Psoas muscle (tissue), 8 donors: ENCODE measurements around the gene SLC35E4. TPM values are rescaled to one million over a fixed set of nuclear protein-coding genes. Genes with fewer than 3 reads are reported as not detected.

Source experiments
- ATAC-seq, 4 donors: fragments of 200-7000 bp; cut with Tn5 transposase; one replicate each; pipeline ENCODE4 v1.9.1; 2020; ENCODE audit warnings: moderate library complexity in 3 of 4, mild to moderate bottlenecking in 2 of 4
- DNase-seq, 2 donors: peaks; one replicate each; pipeline ENCODE4 v3.0.0-alpha.2; 2020
- H3K27ac ChIP-seq: fragments of 200-600 bp; one replicate; pipeline ENCODE4 v1.8.0; 2022
- H3K27me3 ChIP-seq, 3 donors: fragments of 200-600 bp in 1 of 3; one replicate each; pipeline versions ENCODE4 v1.6.1 to v1.8.0; 2013 to 2022; ENCODE audit warnings: low read length in 2 of 3, mild to moderate bottlenecking in 2 of 3, moderate library complexity in 1 of 3; ENCODE audit not compliant: insufficient read depth in 3 of 3
- H3K36me3 ChIP-seq, 2 donors: fragments of 200-600 bp in 1 of 2; one replicate each; pipeline versions ENCODE4 v1.6.1 to v1.8.0; 2013 to 2022; ENCODE audit warnings: low read depth in 1 of 2, mild to moderate bottlenecking in 1 of 2, moderate library complexity in 1 of 2; ENCODE audit not compliant: insufficient read depth in 1 of 2
- H3K4me1 ChIP-seq: fragments of 200-600 bp; one replicate; pipeline ENCODE4 v1.8.0; 2022
- H3K4me3 ChIP-seq: fragments of 200-600 bp; one replicate; pipeline ENCODE4 v1.8.0; 2022; ENCODE audit warnings: mild to moderate bottlenecking
- H3K9me3 ChIP-seq: fragments of 200-600 bp; one replicate; pipeline ENCODE4 v1.8.0; 2022
- WGBS, 3 donors: extraction: QIAGEN DNeasy Blood & Tissue Kit; methylation state at CpG; one replicate each; pipeline versions ENCODE4 v1.1.6 to v1.1.7; 2013; 5-methylcytosine and 5-hydroxymethylcytosine counted together
- intact Hi-C, 2 donors: fragments of 100-400 bp; cut with DNase I; formaldehyde crosslinking; loops; one replicate each; pipeline versions ENCODE4 v1.11.0 to v1.14.2; 2022
- polyA plus RNA-seq, 3 donors: library from polyadenylated mRNA; stranded (reverse); fragments of 200-250 nt; gene quantifications; one replicate each; pipeline ENCODE4 v1.2.3, GENCODE V29; 2013
- total RNA-seq, 4 donors: library from RNA; stranded (reverse); fragmentation: NEBNext Ultra II Directional in 2 of 4; extraction: Animal tissue kit (Norgen Biotek cat#: 25700) in 2 of 4; gene quantifications; one replicate each; pipeline versions ENCODE4 v1.2.1 to v1.2.4, GENCODE V29; 2021 to 2023
- TF ChIP-seq, protein P1 (sequence below): fragments of 200-600 bp; IDR thresholded peaks from one replicate; pipeline ENCODE4 v1.8.0; 2022; ENCODE audit warnings: antibody characterized with exemption
- donor health status: healthy with polysubstance abuse.
- donor health status: DM: no; HTN: no; CAD: no; lungs with moderate emphysema.
- donor health status: Bipolar disorder and iron deficiency.
- donor health status: healthy.
- donor health status: DM: yes; HTN: yes; CAD: no.
- donor health status: DM: no; HTN: no; CAD: no.
- donor health status: DM: no; HTN: no; CAD: no.
- donor health status: DM: yes; HTN: yes; CAD: no.

SLC35E4 gene
- total and polyA plus RNA-seq, 7 donors, result 2.6 to 11.5 (median 6.8) TPM

DNA sequence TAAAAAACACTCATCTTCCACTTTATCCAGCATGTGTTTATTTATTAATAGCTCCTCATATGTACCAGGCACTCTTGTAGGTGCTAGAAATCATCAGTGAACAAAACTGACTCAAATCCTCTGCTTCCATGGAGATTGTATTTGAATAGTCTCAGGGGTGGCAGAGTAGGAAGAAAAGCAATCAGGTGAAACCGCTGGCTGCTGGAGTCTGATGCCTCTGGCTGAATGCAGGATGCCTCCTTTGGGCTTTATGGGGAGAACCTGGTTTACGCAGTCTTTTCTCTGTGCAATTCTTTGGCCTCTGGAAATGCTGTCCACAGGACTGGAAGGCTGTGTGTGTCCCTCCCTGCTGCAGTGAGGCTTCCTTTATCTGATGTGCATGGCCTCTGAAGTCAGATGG is 46.2 kb downstream of the SLC35E4 start:
- ATAC-seq (no peak), DNase-seq (no peak)
- Histone ChIP-seq H3K9me3 (no peaks in the 10 kb centered on the region), H3K27me3 (no peaks in the 10 kb centered on the region), H3K4me3 (no peak overlapping the region), H3K27ac (no peak overlapping the region), H3K4me1 (peaks cover 4% of the 10 kb centered on the region), H3K36me3 (no peaks in the 10 kb centered on the region)
- WGBS, 3 donors, result 55 to 83% (median 74%) methylated on average over 2 of the region's 2 CpGs
- TF ChIP-seq, protein P1, sequence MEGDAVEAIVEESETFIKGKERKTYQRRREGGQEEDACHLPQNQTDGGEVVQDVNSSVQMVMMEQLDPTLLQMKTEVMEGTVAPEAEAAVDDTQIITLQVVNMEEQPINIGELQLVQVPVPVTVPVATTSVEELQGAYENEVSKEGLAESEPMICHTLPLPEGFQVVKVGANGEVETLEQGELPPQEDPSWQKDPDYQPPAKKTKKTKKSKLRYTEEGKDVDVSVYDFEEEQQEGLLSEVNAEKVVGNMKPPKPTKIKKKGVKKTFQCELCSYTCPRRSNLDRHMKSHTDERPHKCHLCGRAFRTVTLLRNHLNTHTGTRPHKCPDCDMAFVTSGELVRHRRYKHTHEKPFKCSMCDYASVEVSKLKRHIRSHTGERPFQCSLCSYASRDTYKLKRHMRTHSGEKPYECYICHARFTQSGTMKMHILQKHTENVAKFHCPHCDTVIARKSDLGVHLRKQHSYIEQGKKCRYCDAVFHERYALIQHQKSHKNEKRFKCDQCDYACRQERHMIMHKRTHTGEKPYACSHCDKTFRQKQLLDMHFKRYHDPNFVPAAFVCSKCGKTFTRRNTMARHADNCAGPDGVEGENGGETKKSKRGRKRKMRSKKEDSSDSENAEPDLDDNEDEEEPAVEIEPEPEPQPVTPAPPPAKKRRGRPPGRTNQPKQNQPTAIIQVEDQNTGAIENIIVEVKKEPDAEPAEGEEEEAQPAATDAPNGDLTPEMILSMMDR, result no peak
- intact Hi-C loops, result no loop called here

DNA sequence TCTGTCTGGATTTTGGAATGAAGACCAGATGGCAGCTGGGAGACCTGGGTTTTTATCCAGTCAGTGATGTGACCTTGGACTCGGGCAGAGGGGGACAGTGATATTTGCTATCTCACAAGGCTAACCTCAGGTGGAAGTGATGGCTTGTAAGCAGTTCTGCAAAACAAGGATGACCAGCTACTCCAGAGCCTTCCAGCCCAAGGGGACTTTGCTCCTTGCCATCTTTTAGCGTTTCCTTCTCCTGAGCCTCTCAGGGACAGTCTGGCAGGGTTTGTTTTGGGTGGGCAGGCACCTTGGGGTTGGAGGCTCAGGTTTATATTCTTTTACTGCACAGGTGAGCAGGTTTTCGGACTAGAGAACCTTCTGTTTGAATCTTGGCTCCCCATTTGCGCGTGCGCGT is 49.6 kb downstream of the SLC35E4 start:
- WGBS, 3 donors, result 84 to 87% (median 84%) methylated on average over 7 of the region's 7 CpGs
- Histone ChIP-seq H3K4me3 (no peak overlapping the region), H3K36me3 (no peaks in the 10 kb centered on the region), H3K9me3 (no peaks in the 10 kb centered on the region), H3K4me1 (peaks cover 4% of the 10 kb centered on the region), H3K27ac (no peak overlapping the region), H3K27me3 (no peaks in the 10 kb centered on the region)
- DNase-seq (no peak), ATAC-seq (no peak)
- TF ChIP-seq, protein P1, result no peak
- intact Hi-C loops, result no loop called here

DNA sequence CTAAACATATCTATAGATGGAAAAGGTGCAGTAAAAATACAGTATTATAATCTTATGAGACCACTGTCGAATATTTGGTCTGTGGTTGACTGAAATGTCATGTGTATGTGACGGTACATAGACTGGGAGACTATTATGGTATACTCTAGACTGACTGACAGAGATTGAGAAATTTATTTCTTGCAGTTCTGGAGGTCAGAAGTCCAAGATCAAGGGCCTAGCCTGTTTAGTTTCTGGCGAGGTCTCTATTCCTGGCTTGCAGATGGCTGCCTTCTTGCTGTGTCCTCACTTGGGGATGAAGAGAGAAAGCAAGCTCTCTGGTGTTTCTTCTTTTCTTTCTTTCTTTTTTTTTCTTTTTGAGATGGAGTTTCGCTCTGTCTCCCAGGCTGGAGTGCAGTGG is 51.8 kb downstream of the SLC35E4 start:
- WGBS, 3 donors, result 84 to 94% (median 89%) methylated on average over 4 of the region's 4 CpGs
- TF ChIP-seq, protein P1, result no peak
- Histone ChIP-seq H3K4me1 (no peaks in the 10 kb centered on the region), H3K27ac (no peak overlapping the region), H3K4me3 (no peak overlapping the region), H3K27me3 (no peaks in the 10 kb centered on the region), H3K36me3 (no peaks in the 10 kb centered on the region), H3K9me3 (no peaks in the 10 kb centered on the region)
- DNase-seq (no peak), ATAC-seq (no peak)
- intact Hi-C loops, result no loop called here

DNA sequence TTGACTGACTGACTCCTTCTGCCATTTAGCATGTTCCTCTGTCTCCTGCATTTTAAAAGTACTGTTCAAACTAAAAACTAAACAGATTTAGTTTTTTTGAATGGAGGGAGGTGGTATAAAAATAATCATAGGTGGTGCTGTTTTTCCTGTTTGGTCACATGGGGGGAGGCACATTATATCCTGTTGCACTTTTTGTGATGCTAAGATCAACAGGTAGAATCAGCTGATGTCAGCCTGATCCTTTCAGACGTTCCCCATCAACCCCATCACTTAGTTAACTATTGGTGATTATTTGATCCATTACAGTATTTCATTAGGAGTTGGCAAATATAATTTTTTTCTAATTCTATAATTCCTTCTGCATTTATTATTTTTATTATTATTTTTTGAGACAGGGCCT is 54.0 kb downstream of the SLC35E4 start:
- Histone ChIP-seq H3K27me3 (no peaks in the 10 kb centered on the region), H3K4me3 (no peak overlapping the region), H3K36me3 (no peaks in the 10 kb centered on the region), H3K27ac (no peak overlapping the region), H3K4me1 (no peaks in the 10 kb centered on the region), H3K9me3 (no peaks in the 10 kb centered on the region)
- no peak for ATAC-seq
- intact Hi-C loops, result no loop called here
- TF ChIP-seq, protein P1, result no peak
- no peak for DNase-seq
- WGBS, 3 donors, result 52 to 64% (median 55%) methylated on average over 1 of the region's 1 CpG

DNA sequence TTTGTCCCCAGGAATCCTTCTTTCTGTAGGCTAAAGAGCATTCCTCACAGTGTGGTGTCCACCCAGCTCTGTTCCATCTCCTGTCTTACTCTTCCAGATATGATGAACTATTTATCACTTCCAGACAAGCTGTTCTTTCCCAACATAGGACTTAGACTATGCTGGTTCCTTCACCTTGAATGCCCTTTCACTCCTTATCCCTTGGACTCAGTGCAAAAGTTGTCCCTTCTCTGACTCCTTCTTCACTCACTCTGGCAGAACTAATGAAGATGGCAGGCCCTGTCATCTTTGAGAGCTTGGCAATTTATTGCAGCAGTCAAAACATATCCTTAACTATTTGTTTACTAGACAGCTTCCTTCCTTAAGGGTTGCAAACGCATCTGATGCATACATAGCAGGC is 55.6 kb downstream of the SLC35E4 start:
- no peaks in the 10 kb centered on the region for H3K36me3 ChIP-seq
- 84 to 86% (median 86%) methylated on average over 1 of the region's 1 CpG for WGBS, 3 donors
- intact Hi-C loops, result no loop called here
- no peak for DNase-seq
- ATAC-seq, result no peak
- H3K4me1 ChIP-seq, result peaks cover 7% of the 10 kb centered on the region
- peaks cover 0 to 7% (median 0%) of the 10 kb centered on the region in 3 donors for H3K27me3 ChIP-seq
- TF ChIP-seq, protein P1, result no peak
- no peak overlapping the region for H3K27ac ChIP-seq
- no peak overlapping the region for H3K4me3 ChIP-seq
- no peaks in the 10 kb centered on the region for H3K9me3 ChIP-seq
